ENCODE measurements around the gene NUP42. TPM values are rescaled to one million over a fixed set of nuclear protein-coding genes. Genes with fewer than 3 reads are reported as not detected.
"Not testable (repeated sequence)": the region's sequence is repeated elsewhere in the genome, so short reads cannot be mapped to it uniquely, and the experiment has no call there.

The NUP42 gene
- polyA plus RNA-seq, 2 donors = 17.3 to 19.2 TPM

DNA sequence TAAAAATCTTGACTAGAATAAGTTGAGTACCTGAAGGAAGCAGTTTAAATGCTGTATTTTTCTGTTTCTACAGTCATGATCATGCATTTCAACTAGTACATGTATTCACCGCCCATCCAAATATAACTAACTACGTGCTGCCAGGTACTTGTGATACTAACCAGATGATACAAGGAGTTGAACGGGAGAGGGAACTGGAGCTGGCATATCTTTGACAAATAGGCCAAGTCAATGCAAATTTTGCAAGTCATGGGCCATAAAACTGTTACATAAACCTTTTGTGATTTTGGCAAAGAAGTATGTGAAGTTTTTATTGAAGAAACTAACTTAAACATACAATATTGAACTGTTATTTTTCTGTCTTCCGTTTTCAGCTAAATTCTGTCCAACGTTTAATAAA is 14.5 kb downstream of the NUP42 start:
- H3K4me1 ChIP-seq (ENCODE audit: control insufficient read depth in 2 of 2, insufficient read depth in 2 of 2, low read length in 1 of 2) = no peaks in the 10 kb centered on the region
- WGBS, 2 donors = 70 to 71% methylated on average over 5 of the region's 5 CpGs
- H3K9me3 ChIP-seq (ENCODE audit: control insufficient read depth in 2 of 2, insufficient read depth in 1 of 2, low read depth in 1 of 2, low read length in 1 of 2) = no peaks in the 10 kb centered on the region
- H3K4me3 ChIP-seq (ENCODE audit: low read depth in 1 of 2, low read length in 2 of 2) = no peak overlapping the region
- no peak overlapping the region for H3K27ac ChIP-seq (ENCODE audit: low read depth in 2 of 2, low read length in 1 of 2)
- no peaks in the 10 kb centered on the region for H3K27me3 ChIP-seq (ENCODE audit: control insufficient read depth in 1 of 2, insufficient read depth in 2 of 2, low read length in 2 of 2)
- H3K36me3 ChIP-seq (ENCODE audit: control insufficient read depth in 2 of 2, insufficient read depth in 2 of 2, low read length in 1 of 2) = peaks cover 4 to 17% of the 10 kb centered on the region in 2 donors

DNA sequence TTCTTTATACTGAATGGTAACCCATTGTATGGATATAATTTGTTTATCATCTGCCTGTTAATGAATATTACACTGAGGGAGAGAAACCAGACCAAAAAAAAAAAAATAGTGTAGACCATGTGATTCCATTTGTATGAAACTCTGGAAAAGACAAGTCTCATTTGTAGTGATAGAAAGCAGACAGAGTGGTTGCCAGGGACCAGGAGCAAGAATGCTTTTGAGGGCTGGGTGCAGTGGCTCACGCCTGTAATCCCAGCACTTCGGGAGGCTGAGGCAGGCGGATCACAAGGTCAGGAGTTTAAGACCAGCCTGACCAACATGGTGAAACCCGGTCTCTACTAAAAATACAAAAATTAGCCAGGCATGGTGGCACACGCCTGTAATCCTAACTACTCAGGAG is 15.9 kb downstream of the NUP42 start:
- H3K36me3 ChIP-seq (ENCODE audit: control insufficient read depth in 2 of 2, insufficient read depth in 2 of 2, low read length in 1 of 2) = peaks cover 4 to 15% of the 10 kb centered on the region in 2 donors
- not testable (repeated sequence) for H3K27me3 ChIP-seq (ENCODE audit: control insufficient read depth in 1 of 2, insufficient read depth in 2 of 2, low read length in 2 of 2); H3K27ac ChIP-seq (ENCODE audit: low read depth in 2 of 2, low read length in 1 of 2); H3K4me3 ChIP-seq (ENCODE audit: low read depth in 1 of 2, low read length in 2 of 2); H3K4me1 ChIP-seq (ENCODE audit: control insufficient read depth in 2 of 2, insufficient read depth in 2 of 2, low read length in 1 of 2); H3K9me3 ChIP-seq (ENCODE audit: control insufficient read depth in 2 of 2, insufficient read depth in 1 of 2, low read depth in 1 of 2, low read length in 1 of 2)
- WGBS, 2 donors = 95 to 99% methylated on average over 5 of the region's 5 CpGs

DNA sequence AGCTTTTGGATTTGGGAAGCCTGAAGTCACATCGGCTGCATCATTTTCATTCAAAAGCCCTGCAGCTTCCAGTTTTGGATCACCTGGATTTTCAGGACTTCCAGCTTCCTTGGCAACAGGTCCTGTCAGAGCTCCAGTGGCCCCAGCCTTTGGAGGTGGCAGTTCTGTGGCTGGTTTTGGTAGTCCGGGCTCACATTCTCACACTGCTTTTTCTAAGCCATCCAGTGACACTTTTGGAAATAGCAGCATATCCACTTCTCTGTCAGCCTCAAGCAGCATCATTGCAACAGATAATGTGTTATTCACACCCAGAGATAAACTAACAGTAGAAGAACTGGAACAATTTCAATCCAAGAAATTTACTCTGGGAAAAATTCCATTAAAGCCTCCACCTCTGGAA is 18.5 kb downstream of the NUP42 start:
- Histone ChIP-seq H3K27ac (ENCODE audit: low read depth in 2 of 2, low read length in 1 of 2) (no peak overlapping the region), H3K36me3 (ENCODE audit: control insufficient read depth in 2 of 2, insufficient read depth in 2 of 2, low read length in 1 of 2) (peaks cover 4 to 7% of the 10 kb centered on the region in 2 donors), H3K27me3 (ENCODE audit: control insufficient read depth in 1 of 2, insufficient read depth in 2 of 2, low read length in 2 of 2) (no peaks in the 10 kb centered on the region), H3K4me3 (ENCODE audit: low read depth in 1 of 2, low read length in 2 of 2) (no peak overlapping the region), H3K9me3 (ENCODE audit: control insufficient read depth in 2 of 2, insufficient read depth in 1 of 2, low read depth in 1 of 2, low read length in 1 of 2) (no peaks in the 10 kb centered on the region), H3K4me1 (ENCODE audit: control insufficient read depth in 2 of 2, insufficient read depth in 2 of 2, low read length in 1 of 2) (no peaks in the 10 kb centered on the region)
- WGBS, 2 donors = 78 to 82% methylated on average over 2 of the region's 2 CpGs

DNA sequence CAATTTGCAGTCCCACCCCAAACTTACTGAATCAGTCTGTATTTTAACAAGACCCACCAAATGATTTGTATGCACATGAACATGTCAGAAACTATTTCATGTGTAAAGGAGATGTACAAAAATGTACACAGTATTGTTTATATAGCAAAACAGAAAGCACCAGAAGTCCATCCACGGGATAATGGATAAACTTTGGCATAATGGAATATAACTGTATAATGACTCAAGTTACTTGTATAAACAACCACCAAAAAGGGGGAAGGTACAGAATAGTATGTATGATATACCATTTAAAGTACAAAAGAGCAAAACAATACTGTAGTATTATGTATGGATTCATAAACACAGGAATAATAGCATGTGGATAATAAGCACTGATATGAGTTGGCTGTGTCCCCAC is 22.4 kb downstream of the NUP42 start:
- no peaks in the 10 kb centered on the region for H3K9me3 ChIP-seq (ENCODE audit: control insufficient read depth in 2 of 2, insufficient read depth in 1 of 2, low read depth in 1 of 2, low read length in 1 of 2)
- no peak overlapping the region for H3K27ac ChIP-seq (ENCODE audit: low read depth in 2 of 2, low read length in 1 of 2)
- H3K36me3 ChIP-seq (ENCODE audit: control insufficient read depth in 2 of 2, insufficient read depth in 2 of 2, low read length in 1 of 2) = peaks cover 4 to 5% of the 10 kb centered on the region in 2 donors
- WGBS, 2 donors = 73 to 79% methylated on average over 1 of the region's 1 CpG
- no peaks in the 10 kb centered on the region for H3K4me1 ChIP-seq (ENCODE audit: control insufficient read depth in 2 of 2, insufficient read depth in 2 of 2, low read length in 1 of 2)
- H3K4me3 ChIP-seq (ENCODE audit: low read depth in 1 of 2, low read length in 2 of 2) = no peak overlapping the region
- H3K27me3 ChIP-seq (ENCODE audit: control insufficient read depth in 1 of 2, insufficient read depth in 2 of 2, low read length in 2 of 2) = no peaks in the 10 kb centered on the region

DNA sequence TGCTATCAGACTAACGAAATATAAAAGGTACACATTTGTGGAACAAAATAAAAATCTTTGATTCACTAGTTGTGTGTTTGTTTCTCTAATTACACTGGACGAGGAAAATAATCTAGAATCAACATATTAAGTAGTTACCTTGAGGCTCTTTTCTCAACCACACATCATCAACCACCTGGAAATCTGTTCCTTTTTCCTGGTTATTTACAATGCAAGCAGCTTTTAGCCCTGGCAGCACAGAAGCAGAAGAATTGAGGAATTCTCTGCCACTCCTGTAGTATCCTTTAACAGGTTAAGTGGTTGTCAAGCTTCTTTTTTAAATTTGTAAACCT is 23.7 kb downstream of the NUP42 start:
- Histone ChIP-seq H3K27me3 (ENCODE audit: control insufficient read depth in 1 of 2, insufficient read depth in 2 of 2, low read length in 2 of 2) (no peaks in the 10 kb centered on the region), H3K36me3 (ENCODE audit: control insufficient read depth in 2 of 2, insufficient read depth in 2 of 2, low read length in 1 of 2) (no peaks in the 10 kb centered on the region), H3K27ac (ENCODE audit: low read depth in 2 of 2, low read length in 1 of 2) (no peak overlapping the region), H3K4me1 (ENCODE audit: control insufficient read depth in 2 of 2, insufficient read depth in 2 of 2, low read length in 1 of 2) (no peaks in the 10 kb centered on the region), H3K4me3 (ENCODE audit: low read depth in 1 of 2, low read length in 2 of 2) (peak overlapping the region in 1 of 2 donors; percentile 20), H3K9me3 (ENCODE audit: control insufficient read depth in 2 of 2, insufficient read depth in 1 of 2, low read depth in 1 of 2, low read length in 1 of 2) (no peaks in the 10 kb centered on the region)
- WGBS, 2 donors = 61 to 73% methylated on average over 2 of the region's 2 CpGs

DNA sequence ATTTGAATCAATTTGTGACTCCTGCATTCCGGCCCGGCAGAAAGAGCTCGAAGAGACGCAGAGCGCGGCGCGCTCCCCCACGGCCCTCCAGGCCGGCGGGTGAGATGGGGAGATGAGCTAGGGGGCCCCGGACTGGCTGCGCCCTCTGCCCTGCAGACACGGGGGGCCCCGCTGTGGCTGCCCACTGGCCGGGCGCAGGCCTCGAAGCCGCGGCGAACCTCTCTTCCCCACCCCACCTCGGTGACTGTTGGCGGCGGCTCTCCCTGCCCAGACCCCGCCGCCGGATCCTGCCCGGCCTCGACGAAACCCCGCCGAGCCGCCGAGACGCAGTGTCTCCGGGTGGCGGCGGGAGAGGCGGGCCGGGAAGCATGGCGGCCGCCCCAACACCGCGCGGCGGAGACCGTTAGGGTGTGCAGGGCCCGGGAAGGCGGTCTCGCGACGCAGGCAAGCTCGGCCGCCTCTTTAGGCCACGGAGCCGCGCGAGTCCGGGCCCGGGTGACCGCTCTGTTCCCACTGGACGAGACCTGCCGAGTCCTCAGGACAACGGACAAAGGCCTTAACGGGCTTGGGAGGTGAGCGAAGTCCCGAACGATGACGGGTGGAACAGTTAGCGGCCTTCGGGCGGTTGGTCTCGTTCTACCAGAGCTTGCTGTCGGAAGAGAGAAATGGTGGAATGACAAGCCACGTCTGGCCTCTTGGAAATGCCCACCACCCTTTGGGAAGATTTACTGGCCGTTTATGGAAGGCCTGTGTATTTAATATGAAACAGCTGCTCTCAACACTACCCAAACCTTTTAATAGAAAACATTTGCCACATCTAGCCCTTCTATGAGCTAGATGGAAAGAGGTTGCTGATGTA is 24.3 kb downstream of the NUP42 start:
- Histone ChIP-seq H3K27ac (ENCODE audit: low read depth in 2 of 2, low read length in 1 of 2) (peak overlapping the region; percentile 28 to 65), H3K4me1 (ENCODE audit: control insufficient read depth in 2 of 2, insufficient read depth in 2 of 2, low read length in 1 of 2) (no peaks in the 10 kb centered on the region), H3K27me3 (ENCODE audit: control insufficient read depth in 1 of 2, insufficient read depth in 2 of 2, low read length in 2 of 2) (no peaks in the 10 kb centered on the region), H3K4me3 (ENCODE audit: low read depth in 1 of 2, low read length in 2 of 2) (peak overlapping the region; percentile 20 to 41), H3K9me3 (ENCODE audit: control insufficient read depth in 2 of 2, insufficient read depth in 1 of 2, low read depth in 1 of 2, low read length in 1 of 2) (no peaks in the 10 kb centered on the region), H3K36me3 (ENCODE audit: control insufficient read depth in 2 of 2, insufficient read depth in 2 of 2, low read length in 1 of 2) (no peaks in the 10 kb centered on the region)
- WGBS, 2 donors = 19 to 36% methylated on average over 76 of the region's 76 CpGs

DNA sequence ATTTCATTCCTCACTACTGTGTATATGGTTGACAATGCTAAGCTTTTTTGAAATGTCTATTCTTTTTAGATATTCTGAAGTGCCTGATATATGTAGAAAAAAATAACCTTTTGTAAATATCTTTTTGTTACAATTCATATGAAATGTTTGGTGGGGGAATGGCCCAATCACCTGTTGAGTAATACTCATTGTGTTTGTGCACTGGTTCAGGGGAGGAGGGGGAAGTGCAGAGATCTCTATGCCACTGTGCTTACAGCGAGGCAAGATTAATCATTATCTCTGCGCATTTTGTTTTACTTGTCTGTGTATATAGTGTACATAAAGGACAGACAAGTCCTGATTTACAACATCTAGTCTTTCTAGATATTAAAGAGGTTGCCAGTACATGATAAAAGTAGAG is 25.2 kb downstream of the NUP42 start:
- Histone ChIP-seq H3K9me3 (ENCODE audit: control insufficient read depth in 2 of 2, insufficient read depth in 1 of 2, low read depth in 1 of 2, low read length in 1 of 2) (no peaks in the 10 kb centered on the region), H3K4me3 (ENCODE audit: low read depth in 1 of 2, low read length in 2 of 2) (no peak overlapping the region), H3K27me3 (ENCODE audit: control insufficient read depth in 1 of 2, insufficient read depth in 2 of 2, low read length in 2 of 2) (no peaks in the 10 kb centered on the region), H3K36me3 (ENCODE audit: control insufficient read depth in 2 of 2, insufficient read depth in 2 of 2, low read length in 1 of 2) (no peaks in the 10 kb centered on the region), H3K27ac (ENCODE audit: low read depth in 2 of 2, low read length in 1 of 2) (no peak overlapping the region), H3K4me1 (ENCODE audit: control insufficient read depth in 2 of 2, insufficient read depth in 2 of 2, low read length in 1 of 2) (no peaks in the 10 kb centered on the region)
- WGBS, 2 donors = 52 to 82% methylated on average over 2 of the region's 2 CpGs

DNA sequence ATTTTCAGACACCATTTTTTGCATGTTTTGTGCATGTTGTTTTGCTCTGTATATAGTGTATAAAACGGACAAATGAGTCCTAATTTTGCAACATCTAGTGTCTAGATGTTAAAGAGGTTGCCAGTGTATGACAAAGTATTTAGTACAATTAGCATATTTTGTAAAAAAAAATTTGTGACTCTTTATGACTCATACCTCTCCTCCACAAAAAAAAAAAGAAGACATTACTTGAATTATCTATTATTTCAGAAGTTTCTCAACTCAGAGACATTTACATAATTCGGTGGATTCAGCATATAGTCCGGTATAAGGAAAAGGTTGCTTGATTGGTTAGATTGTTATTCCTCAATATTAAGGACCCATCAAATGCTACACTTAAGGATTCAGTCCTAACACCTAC is 26.0 kb downstream of the NUP42 start:
- no peak overlapping the region for H3K27ac ChIP-seq (ENCODE audit: low read depth in 2 of 2, low read length in 1 of 2)
- no peak overlapping the region for H3K4me3 ChIP-seq (ENCODE audit: low read depth in 1 of 2, low read length in 2 of 2)
- no peaks in the 10 kb centered on the region for H3K27me3 ChIP-seq (ENCODE audit: control insufficient read depth in 1 of 2, insufficient read depth in 2 of 2, low read length in 2 of 2)
- no peaks in the 10 kb centered on the region for H3K9me3 ChIP-seq (ENCODE audit: control insufficient read depth in 2 of 2, insufficient read depth in 1 of 2, low read depth in 1 of 2, low read length in 1 of 2)
- H3K4me1 ChIP-seq (ENCODE audit: control insufficient read depth in 2 of 2, insufficient read depth in 2 of 2, low read length in 1 of 2) = no peaks in the 10 kb centered on the region
- H3K36me3 ChIP-seq (ENCODE audit: control insufficient read depth in 2 of 2, insufficient read depth in 2 of 2, low read length in 1 of 2) = no peaks in the 10 kb centered on the region
- WGBS, 2 donors = 63 to 71% methylated on average over 3 of the region's 3 CpGs

DNA sequence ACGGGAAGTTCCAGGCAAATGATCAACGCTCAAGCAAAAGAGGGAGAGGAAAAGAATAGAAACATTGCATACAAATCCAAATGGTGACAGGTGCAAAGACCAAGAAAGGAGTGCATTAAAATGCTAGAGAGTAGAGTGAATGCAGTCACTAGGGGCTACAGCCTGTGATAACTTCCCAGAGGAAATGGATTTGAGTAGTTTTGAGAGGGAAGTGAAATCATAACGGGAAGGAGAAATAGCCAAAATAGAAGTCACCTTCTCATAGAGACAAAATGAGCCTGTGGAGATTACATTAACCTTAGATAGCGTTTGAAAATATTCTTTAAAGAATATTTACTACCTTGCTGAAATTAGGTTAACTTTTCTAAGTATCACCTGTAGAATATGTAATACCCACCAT is 26.5 kb downstream of the NUP42 start:
- Histone ChIP-seq H3K9me3 (ENCODE audit: control insufficient read depth in 2 of 2, insufficient read depth in 1 of 2, low read depth in 1 of 2, low read length in 1 of 2) (no peaks in the 10 kb centered on the region), H3K27me3 (ENCODE audit: control insufficient read depth in 1 of 2, insufficient read depth in 2 of 2, low read length in 2 of 2) (no peaks in the 10 kb centered on the region), H3K4me1 (ENCODE audit: control insufficient read depth in 2 of 2, insufficient read depth in 2 of 2, low read length in 1 of 2) (no peaks in the 10 kb centered on the region), H3K36me3 (ENCODE audit: control insufficient read depth in 2 of 2, insufficient read depth in 2 of 2, low read length in 1 of 2) (no peaks in the 10 kb centered on the region), H3K27ac (ENCODE audit: low read depth in 2 of 2, low read length in 1 of 2) (no peak overlapping the region), H3K4me3 (ENCODE audit: low read depth in 1 of 2, low read length in 2 of 2) (no peak overlapping the region)
- WGBS, 2 donors = 64 to 78% methylated on average over 4 of the region's 4 CpGs

DNA sequence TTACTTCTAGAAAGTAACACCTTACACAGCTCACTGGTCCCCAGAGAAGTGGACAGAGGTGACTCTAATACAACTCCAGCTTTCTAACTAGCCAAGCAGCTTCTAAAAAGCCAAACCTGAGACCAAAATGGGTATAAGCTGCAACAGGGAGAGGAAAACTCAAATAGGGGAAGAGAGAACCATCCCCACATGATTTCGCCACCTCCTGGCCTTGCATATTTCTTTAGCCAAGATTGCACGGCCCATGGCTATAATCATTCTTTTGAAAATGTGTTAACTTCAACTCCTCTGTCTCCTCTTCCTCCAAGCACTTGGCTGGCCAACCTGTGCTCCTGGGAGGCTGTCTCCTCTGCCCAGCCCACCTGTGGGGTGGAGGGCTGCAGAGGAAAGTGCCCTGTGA is 28.7 kb downstream of the NUP42 start:
- Histone ChIP-seq H3K27me3 (ENCODE audit: control insufficient read depth in 1 of 2, insufficient read depth in 2 of 2, low read length in 2 of 2) (no peaks in the 10 kb centered on the region), H3K27ac (ENCODE audit: low read depth in 2 of 2, low read length in 1 of 2) (no peak overlapping the region), H3K36me3 (ENCODE audit: control insufficient read depth in 2 of 2, insufficient read depth in 2 of 2, low read length in 1 of 2) (no peaks in the 10 kb centered on the region), H3K4me3 (ENCODE audit: low read depth in 1 of 2, low read length in 2 of 2) (no peak overlapping the region), H3K4me1 (ENCODE audit: control insufficient read depth in 2 of 2, insufficient read depth in 2 of 2, low read length in 1 of 2) (no peaks in the 10 kb centered on the region), H3K9me3 (ENCODE audit: control insufficient read depth in 2 of 2, insufficient read depth in 1 of 2, low read depth in 1 of 2, low read length in 1 of 2) (no peaks in the 10 kb centered on the region)
- WGBS, 2 donors = 80 to 84% methylated on average over 2 of the region's 2 CpGs
